DND-41 (cell line): ENCODE measurements around the gene EXOC3L1.

Experiments
- ATAC-seq: fragments of 200-7000 bp; cut with Tn5 transposase; 3 replicates; pipeline ENCODE4 v1.9.1; 2021; ENCODE audit warnings: low read depth; ENCODE audit not compliant: insufficient read depth
- DNase-seq: peaks from one replicate; pipeline ENCODE4 v3.0.0-alpha.2; 2020
- H2AFZ ChIP-seq: 2 replicates; pipeline ENCODE4 v1.6.0; 2012; ENCODE audit warnings: low read depth, low read length
- H3K27ac ChIP-seq: 2 replicates; pipeline ENCODE4 v1.5.1; 2012; ENCODE audit warnings: low read length, inconsistent platforms
- H3K27me3 ChIP-seq: fragments of 200-600 bp; sonication (generic); 2 replicates; pipeline ENCODE4 v1.6.0; 2012; ENCODE audit warnings: low read length, mild to moderate bottlenecking, inconsistent platforms; ENCODE audit not compliant: insufficient read depth, poor library complexity
- H3K36me3 ChIP-seq: 2 replicates; pipeline ENCODE4 v1.5.1; 2012; ENCODE audit warnings: low read length, inconsistent platforms; ENCODE audit not compliant: insufficient read depth
- H3K4me1 ChIP-seq: 2 replicates; pipeline ENCODE4 v1.5.1; 2012; ENCODE audit warnings: mild to moderate bottlenecking, low read length; ENCODE audit not compliant: insufficient read depth
- H3K4me2 ChIP-seq: 2 replicates; pipeline ENCODE4 v1.6.0; 2012; ENCODE audit warnings: mild to moderate bottlenecking, moderate library complexity, low read length, inconsistent platforms; ENCODE audit not compliant: insufficient read depth
- H3K4me3 ChIP-seq, 2 experiments: fragments of 200-600 bp in 1 of 2; shearing (Covaris generic) in 1 of 2; 2 replicates each; pipeline ENCODE4 v1.5.1; 2012 to 2016; ENCODE audit warnings: inconsistent platforms in 2 of 2, low read length in 2 of 2, mild to moderate bottlenecking in 2 of 2, low read depth in 1 of 2, moderate library complexity in 1 of 2
- H3K79me2 ChIP-seq: 2 replicates; pipeline ENCODE4 v1.6.0; 2012; ENCODE audit warnings: low read length, inconsistent platforms; ENCODE audit not compliant: insufficient read depth
- H3K9ac ChIP-seq: 2 replicates; pipeline ENCODE4 v1.6.0; 2012; ENCODE audit warnings: low read depth, mild to moderate bottlenecking, inconsistent platforms, low read length, moderate library complexity
- H3K9me3 ChIP-seq: 2 replicates; pipeline ENCODE4 v1.5.1; 2012; ENCODE audit warnings: low read length, moderate library complexity, mild to moderate bottlenecking, inconsistent platforms; ENCODE audit not compliant: insufficient read depth, severe bottlenecking
- H4K20me1 ChIP-seq: 2 replicates; pipeline ENCODE4 v1.6.0; 2012; ENCODE audit warnings: low read length; ENCODE audit not compliant: insufficient read depth
- CTCF ChIP-seq: IDR thresholded peaks from 2 replicates; pipeline ENCODE4 v1.5.1; 2012; ENCODE audit warnings: borderline replicate concordance, low read length, moderate library complexity, mild to moderate bottlenecking; ENCODE audit not compliant: poor library complexity, severe bottlenecking; ENCODE audit errors: extremely low read depth
- EZH2 ChIP-seq: IDR thresholded peaks from 3 replicates; pipeline ENCODE4 v1.6.1; 2012; ENCODE audit warnings: borderline replicate concordance, low read depth, mild to moderate bottlenecking, moderate library complexity, low read length, inconsistent platforms; ENCODE audit not compliant: severe bottlenecking

EXOC3L1 gene

GRCh38 chr16:67150047-67150832, 39.7 kb downstream of the EXOC3L1 start:
- no peak for TF ChIP-seq CTCF
- TF ChIP-seq EZH2, result no peak
- H3K4me1 ChIP-seq, result peaks cover 6% of the 10 kb centered on the region
- H4K20me1 ChIP-seq, result peaks cover 17% of the 10 kb centered on the region
- no peaks in the 10 kb centered on the region for H3K9me3 ChIP-seq
- no peak overlapping the region for H3K27ac ChIP-seq
- peaks cover 41% of the 10 kb centered on the region for H3K36me3 ChIP-seq
- H2AFZ ChIP-seq, result no peak overlapping the region
- no peak overlapping the region for H3K4me3 ChIP-seq
- ATAC-seq (no peak), DNase-seq (no peak)
- no peak overlapping the region for H3K4me2 ChIP-seq
- H3K9ac ChIP-seq, result no peak overlapping the region
- no peaks in the 10 kb centered on the region for H3K27me3 ChIP-seq
- no peaks in the 10 kb centered on the region for H3K79me2 ChIP-seq

- 0 out of 2 replicates have a peak, but pooled peaks cover under 1% of the 10 kb centered on the region for H3K4me1 ChIP-seq
- no peak overlapping the region for H3K4me2 ChIP-seq
- H3K27me3 ChIP-seq, result no peaks in the 10 kb centered on the region
- H3K9ac ChIP-seq, result no peak overlapping the region
- TF ChIP-seq CTCF (no peak), EZH2 (no peak)
- H3K4me3 ChIP-seq, result no peak overlapping the region
- H3K36me3 ChIP-seq, result peaks cover 47% of the 10 kb centered on the region
- ATAC-seq (no peak; the same call in 2 of the 3 replicates), DNase-seq (no peak)
- H3K79me2 ChIP-seq, result no peaks in the 10 kb centered on the region
- peaks cover 13% of the 10 kb centered on the region for H4K20me1 ChIP-seq
- H3K27ac ChIP-seq, result no peak overlapping the region
- no peaks in the 10 kb centered on the region for H3K9me3 ChIP-seq
- no peak overlapping the region for H2AFZ ChIP-seq
Observed at GRCh38 chr16:67149276-67150046, 40.5 kb downstream of the EXOC3L1 start.

GRCh38 chr16:67148656-67149275, 41.2 kb downstream of the EXOC3L1 start:
- Histone ChIP-seq H2AFZ (no peak overlapping the region), H3K79me2 (no peaks in the 10 kb centered on the region), H3K4me2 (no peak overlapping the region), H3K27ac (no peak overlapping the region), H4K20me1 (peaks cover 11% of the 10 kb centered on the region; the same call in 1 of the 2 replicates), H3K36me3 (peaks cover 51% of the 10 kb centered on the region), H3K4me3 (no peak overlapping the region), H3K4me1 (no peaks in the 10 kb centered on the region), H3K9ac (no peak overlapping the region), H3K9me3 (no peaks in the 10 kb centered on the region), H3K27me3 (no peaks in the 10 kb centered on the region)
- DNase-seq, result no peak
- TF ChIP-seq CTCF, result no peak
- no peak for TF ChIP-seq EZH2
- no peak for ATAC-seq
